NCI-H524 treated with DMSO at 0.1 percent for 48 hours (cell line): Measurements from ENCODE around the gene SPINK7.

Experiments used
- DNase-seq: peaks from one replicate; lab custom pipeline; 2025; lab: John Stamatoyannopoulos, UW

SPINK7 gene

DNA sequence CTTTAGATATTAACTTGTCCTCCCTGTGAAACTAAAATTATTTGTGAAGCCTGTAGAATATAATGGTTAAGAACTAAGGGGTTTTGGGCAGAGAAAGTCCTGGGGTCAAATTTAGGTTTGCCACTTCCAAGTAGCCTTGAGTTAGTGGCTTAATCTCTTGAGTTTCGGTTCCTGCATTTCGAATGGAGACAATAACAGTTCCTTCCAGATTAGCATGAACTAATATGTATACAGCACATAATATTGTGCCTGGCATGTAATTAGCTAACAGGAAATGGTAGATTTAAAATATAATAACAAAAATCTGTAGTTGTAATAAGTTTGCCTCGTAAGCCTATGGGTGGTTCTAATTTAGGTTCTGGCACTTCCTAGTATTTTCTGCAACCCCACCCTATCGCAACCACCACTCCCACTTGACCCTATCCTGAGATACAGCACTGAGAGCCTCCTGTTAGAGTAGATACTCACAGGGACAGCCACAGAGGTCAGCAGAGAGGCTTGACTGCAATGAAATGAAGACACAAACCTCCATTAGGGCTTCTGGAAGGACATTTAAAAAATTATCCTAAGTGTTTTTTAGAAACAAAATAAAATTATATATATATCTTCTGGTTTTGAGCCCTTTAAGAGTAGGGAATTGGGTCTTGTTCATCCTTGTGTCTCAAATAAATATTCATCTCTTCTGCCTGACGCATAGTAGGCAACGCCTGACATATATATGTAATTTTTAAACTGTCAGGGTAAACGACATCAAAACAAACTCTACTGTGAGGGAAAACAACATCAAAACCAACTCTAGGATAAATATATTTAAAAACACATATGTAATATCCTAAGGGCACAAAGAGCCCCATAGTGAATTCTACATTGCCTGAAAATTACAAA is 31.6 kb downstream of the SPINK7 start:
- no peak for DNase-seq

DNA sequence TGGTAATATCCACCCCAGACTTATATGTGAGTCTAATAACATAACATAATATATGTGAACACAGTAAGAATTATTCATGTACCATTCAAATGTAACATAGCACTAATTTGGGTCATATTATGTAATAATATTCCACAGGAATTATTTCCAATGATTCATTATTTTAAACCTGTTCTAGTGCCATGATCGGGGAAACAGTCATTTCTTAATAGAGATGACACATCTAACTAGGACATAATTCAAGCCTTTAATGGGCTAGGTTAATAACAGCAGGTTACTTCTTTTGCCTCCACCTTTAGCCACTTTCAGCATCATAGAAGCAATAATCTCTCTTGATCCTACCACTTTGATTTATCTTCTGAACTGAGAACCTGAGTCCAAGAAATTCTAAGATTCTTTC is 35.5 kb downstream of the SPINK7 start:
- no peak for DNase-seq

DNA sequence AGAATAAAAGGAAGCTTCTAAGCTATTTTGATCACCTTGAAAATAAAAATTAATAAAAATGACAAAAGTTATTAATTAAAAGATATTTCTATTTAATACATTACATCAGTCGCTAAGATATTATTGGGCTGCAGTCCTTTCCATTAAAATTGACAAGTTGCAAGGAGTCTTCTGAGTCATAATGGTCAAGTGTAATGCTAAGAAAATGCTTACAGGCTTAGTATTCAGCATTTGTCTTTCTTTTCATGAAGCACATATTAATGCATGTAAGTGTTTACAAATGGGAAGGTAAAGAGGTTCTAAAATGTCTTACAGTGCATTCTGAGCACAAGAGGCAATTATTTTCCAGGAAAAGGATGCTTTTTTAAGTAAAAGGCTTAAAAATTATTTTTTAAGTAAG is 40.5 kb downstream of the SPINK7 start:
- DNase-seq: no peak

GRCh38 chr5:148353634-148354033 is 41.4 kb downstream of the SPINK7 start:
- DNase-seq: no peak

DNA sequence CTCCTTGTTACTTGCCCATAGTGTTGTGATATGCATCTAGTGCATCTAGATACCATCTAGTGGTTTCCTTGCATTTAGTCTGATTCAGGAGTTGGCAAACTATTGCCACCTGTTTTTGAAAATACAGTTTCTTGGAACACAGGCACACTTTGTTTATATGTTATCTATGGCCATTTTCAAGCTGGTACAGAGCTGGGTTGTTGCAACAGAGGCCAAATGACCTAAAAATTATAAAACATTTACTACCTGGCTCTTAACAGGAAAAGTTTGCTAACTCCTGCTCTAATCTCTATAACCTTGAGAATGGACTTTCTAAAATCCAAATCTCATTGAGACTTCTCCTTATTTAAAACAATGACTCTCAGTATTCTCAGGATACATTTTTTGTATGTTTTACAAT is 52.1 kb downstream of the SPINK7 start:
- DNase-seq: no peak
